IMR-90 (cell line): ENCODE data around the gene CHN2.

Experiments
- CEBPB ChIP-seq: IDR thresholded peaks from 2 replicates; pipeline ENCODE4 v1.6.1; 2012; ENCODE audit warnings: low read depth, low read length, improper control_type of control experiment
- CTCF ChIP-seq: conservative IDR thresholded peaks from 2 replicates; pipeline ENCODE4 v1.5.1; 2012; ENCODE audit warnings: mild to moderate bottlenecking, low read depth, low read length, improper control_type of control experiment
- FOS ChIP-seq: fragments of 150-350 bp; IDR thresholded peaks from 2 replicates; pipeline ENCODE4 v1.6.1; 2016; ENCODE audit warnings: low read depth, low read length
- POLR2A ChIP-seq: IDR thresholded peaks from 2 replicates; pipeline ENCODE4 v1.6.1; 2012; ENCODE audit warnings: mild to moderate bottlenecking, low read depth, low read length

GRCh38 chr7:29329686-29330085, 135.1 kb downstream of the CHN2 start:
- TF ChIP-seq CTCF = no peak
- TF ChIP-seq FOS = no peak
- TF ChIP-seq POLR2A = no peak
- TF ChIP-seq CEBPB = no peak
